Mucosa of stomach (tissue), 1 donor: ENCODE data around the gene MACF1.
"Not testable (repeated sequence)": the region's sequence is repeated elsewhere in the genome, so short reads cannot be mapped to it uniquely, and the experiment has no call there.

Source experiments
- H3K27me3 ChIP-seq: one replicate; pipeline ENCODE4 v1.7.0; 2013; ENCODE audit warnings: mild to moderate bottlenecking, low read length; ENCODE audit not compliant: control insufficient read depth, insufficient read depth
- H3K36me3 ChIP-seq: one replicate; pipeline ENCODE4 v1.7.0; 2013; ENCODE audit warnings: low read length; ENCODE audit not compliant: control insufficient read depth, insufficient read depth
- H3K4me1 ChIP-seq: one replicate; pipeline ENCODE4 v1.7.0; 2013; ENCODE audit warnings: mild to moderate bottlenecking, low read length; ENCODE audit not compliant: control insufficient read depth, insufficient read depth
- H3K4me3 ChIP-seq: one replicate; pipeline ENCODE4 v1.7.0; 2013; ENCODE audit warnings: low read length
- H3K9ac ChIP-seq: one replicate; pipeline ENCODE4 v1.7.0; 2013; ENCODE audit warnings: mild to moderate bottlenecking, low read length, moderate library complexity
- H3K9me3 ChIP-seq: one replicate; pipeline ENCODE4 v1.7.0; 2013; ENCODE audit warnings: mild to moderate bottlenecking, low read length, moderate library complexity; ENCODE audit not compliant: control insufficient read depth
- donor health status: Pancreatic carcinoma.

MACF1 gene

DNA sequence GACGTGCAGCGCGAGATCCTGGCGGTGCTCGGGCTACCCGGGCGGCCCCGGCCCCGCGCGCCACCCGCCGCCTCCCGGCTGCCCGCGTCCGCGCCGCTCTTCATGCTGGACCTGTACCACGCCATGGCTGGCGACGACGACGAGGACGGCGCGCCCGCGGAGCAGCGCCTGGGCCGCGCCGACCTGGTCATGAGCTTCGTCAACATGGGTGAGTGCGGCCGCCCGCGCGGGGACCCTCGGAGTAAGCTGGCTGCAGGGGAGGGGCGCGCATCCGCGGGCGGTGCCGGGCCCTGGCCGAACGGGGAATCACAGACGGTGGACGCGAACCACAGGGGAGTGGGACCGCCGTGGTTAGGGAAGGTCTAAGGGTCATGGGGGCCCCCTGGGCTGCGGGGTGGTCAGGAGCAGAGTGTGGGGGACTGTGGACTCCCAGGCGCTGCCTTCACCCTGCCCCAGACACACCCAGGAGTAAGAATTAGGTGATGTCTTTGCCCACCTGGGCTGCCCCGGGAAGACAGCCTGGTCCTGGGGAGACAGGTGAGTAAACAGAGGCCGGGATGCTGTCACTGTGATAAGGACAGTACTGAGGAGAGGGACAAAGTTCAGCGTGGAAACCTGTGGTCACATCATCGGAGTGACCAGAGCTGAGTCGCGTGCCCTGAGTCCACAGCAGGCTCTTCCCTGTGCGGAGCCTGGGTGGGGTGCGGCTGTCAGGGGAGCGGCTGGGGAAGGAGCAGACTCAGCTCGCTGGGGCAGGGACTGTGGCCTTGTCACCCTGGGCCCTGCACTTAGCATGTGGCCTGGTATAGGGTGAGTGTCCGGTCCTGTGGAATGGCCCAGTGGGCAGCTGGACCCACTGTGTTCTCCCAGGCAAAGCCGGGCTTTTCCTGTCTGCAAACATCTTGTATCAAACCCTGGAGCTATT, 287.9 kb downstream of the MACF1 start:
- not testable (repeated sequence) for H3K4me3 ChIP-seq, H3K4me1 ChIP-seq, H3K9me3 ChIP-seq, H3K36me3 ChIP-seq, H3K9ac ChIP-seq
- H3K27me3 ChIP-seq, result peaks cover 27% of the 10 kb centered on the region

DNA sequence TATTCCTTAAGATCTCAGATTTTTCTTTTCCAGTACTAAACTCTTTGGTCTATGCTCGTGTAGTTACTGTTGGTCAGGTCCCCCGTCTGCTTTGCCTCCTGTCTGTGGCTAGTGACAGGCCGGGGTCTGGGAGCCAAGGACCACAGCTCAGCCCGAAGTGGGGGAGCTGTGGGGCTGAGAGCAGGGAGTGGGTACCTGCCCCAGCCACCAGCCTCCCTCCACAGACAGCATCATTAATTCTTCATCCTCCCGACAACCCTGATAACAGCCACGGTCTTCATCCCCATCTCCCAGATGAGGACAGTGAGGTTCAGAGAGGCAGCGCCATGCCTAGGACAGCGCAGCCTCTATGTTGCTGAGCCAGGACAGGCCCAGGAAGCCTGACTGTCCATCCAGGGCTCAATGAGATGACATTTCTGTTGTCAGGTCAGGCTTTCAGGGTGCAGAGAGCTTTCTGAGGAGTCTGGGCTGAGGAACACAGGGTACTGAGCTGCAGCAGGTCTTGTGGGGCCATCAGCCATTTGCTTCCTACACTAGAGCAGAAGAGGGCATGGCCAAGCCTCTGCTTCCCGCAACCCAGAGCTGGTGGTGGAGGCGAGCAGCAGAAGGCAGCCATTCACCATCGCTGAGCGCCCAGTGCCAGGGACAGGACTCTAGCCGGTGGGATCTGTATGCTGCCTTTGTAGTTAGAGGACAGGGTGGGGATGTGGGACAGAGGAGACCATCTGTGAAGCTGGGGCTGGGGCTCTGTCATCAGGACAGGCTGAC, 288.7 kb downstream of the MACF1 start:
- H3K27me3 ChIP-seq, result peaks cover 27% of the 10 kb centered on the region
- H3K36me3 ChIP-seq, H3K4me3 ChIP-seq, H3K4me1 ChIP-seq, H3K9me3 ChIP-seq, H3K9ac ChIP-seq: not testable (repeated sequence)

DNA sequence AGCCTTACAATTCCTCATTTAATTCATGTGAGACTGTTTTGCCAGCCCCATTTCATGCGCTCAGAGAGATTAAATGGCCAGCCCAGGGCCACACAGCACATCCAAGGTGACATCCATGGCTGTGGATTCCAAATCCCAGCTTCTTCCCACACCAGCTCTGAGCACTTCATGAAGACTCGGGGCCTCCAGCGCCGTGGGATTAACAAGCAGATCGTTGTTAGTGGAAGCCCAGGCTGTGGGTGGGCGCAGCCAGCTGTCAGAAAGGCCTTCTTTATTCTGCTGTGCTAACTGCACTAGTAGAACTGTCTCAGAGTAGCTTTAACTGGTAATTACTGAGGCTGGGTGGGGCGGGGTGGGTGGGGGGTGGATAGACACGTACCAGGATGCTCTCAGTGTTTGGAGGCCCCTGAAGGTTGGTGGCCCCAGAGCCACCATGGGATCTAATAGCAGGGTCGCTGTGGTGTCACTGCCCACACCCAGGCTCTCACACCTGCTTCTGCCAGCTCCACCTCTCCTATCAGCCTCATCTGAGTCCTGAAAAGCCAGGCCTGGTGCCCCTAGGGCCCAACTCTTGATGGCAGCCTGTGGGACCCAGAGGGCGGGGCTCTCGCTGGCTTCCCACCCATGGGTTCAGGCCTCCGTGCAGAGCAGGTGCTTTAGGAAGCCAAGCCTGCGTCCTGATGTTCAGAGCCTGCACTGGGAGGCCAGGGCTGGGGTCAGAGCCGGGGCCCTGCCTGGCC, 290.3 kb downstream of the MACF1 start:
- Histone ChIP-seq H3K4me3 (no peak overlapping the region), H3K4me1 (peaks cover 5% of the 10 kb centered on the region), H3K36me3 (no peaks in the 10 kb centered on the region), H3K27me3 (peaks cover 27% of the 10 kb centered on the region), H3K9ac (no peak overlapping the region), H3K9me3 (no peaks in the 10 kb centered on the region)

DNA sequence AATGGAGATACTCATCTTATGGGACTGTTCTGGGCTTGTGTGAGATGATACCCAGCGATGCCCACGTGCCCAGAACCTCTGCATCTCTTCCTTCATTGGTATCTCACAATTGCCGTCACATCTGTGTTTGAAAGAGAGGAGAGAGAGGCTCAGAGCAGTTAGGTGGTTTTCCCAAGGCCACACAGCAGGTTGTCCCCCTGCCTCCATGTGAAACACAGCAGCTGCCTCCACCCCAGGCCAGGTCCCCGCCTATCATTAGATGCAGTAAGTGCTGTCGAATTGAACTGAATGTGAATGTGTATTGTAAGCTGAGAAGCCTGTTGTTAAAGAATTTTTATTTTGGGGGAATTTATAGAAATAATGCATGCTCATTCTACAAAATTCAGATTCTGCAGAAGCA, 292.0 kb downstream of the MACF1 start:
- H3K9ac ChIP-seq, H3K4me3 ChIP-seq, H3K4me1 ChIP-seq, H3K9me3 ChIP-seq, H3K36me3 ChIP-seq: not testable (repeated sequence)
- H3K27me3 ChIP-seq, result peaks cover 18% of the 10 kb centered on the region

DNA sequence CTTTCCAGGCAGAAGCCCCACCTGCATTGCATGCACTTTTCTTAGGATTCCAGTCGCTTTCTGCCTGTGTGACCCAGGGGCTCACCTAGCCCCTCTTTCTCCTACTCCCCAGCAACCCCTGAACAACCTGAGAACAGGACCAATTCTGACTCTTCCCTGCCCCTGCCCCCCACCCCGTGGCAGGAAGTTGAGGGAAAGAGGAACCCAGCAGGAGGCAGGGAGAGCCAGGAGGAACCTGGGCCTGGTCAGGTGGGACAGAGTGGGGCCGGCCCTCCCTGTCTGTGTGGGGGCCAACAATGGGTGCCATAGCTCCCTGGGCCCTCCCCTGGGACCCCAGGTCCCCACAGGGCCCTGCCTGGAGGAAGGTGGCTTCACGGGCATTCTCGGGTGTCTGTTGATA, 293.1 kb downstream of the MACF1 start:
- Histone ChIP-seq H3K9me3 (no peaks in the 10 kb centered on the region), H3K4me3 (no peak overlapping the region), H3K9ac (no peak overlapping the region), H3K27me3 (peaks cover 13% of the 10 kb centered on the region), H3K4me1 (no peaks in the 10 kb centered on the region), H3K36me3 (no peaks in the 10 kb centered on the region)

DNA sequence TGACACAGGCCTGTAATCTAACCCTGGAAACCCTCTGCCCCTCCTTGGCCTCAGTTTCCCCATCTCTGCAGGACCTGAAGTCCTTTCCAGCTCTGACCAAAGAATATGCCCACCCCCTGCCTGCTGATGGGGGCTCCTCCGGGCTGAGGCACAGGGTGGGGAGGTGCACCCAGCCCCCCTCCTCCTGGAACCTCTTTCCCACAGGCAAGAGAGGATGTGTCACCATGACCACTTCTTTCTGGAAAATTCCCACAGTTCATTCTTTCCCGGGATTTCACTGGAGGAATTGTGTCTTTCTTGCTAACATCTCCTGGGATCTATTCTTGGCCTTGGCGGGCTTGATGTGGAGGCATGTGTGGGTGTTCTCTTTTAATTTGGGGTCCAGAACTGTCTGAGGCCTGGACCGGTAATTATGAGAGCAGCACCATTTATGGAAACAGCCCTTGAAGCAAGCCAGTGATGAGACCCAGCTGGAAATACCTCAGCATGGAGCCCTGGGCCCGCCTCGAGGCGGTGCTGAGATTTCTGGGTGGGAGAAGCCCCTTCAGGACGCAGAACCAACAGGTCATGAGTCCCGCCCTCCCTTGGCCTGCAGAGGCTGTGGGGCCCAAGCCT, 293.7 kb downstream of the MACF1 start:
- not testable (repeated sequence) for H3K4me1 ChIP-seq, H3K4me3 ChIP-seq, H3K9ac ChIP-seq, H3K9me3 ChIP-seq, H3K36me3 ChIP-seq, H3K27me3 ChIP-seq

DNA sequence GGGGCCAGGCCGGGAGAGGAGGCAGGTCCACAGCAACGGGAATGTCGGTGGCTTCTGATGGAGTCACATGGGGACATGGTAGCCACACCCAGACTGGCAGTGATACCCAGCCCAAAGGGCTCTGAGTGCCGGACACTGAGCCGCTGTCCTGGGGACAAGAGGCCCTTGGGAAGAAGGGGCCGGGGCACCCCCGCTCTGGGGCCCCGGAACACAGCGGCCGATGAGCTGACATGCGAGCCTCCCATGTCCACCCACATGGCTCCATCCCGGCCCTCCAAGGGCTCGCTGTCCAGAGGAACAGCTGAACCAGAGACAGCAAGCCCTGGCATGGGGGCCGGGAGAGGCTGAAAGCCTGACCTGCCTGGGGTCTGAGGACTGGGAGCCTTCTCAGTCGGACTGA, 294.3 kb downstream of the MACF1 start:
- not testable (repeated sequence) for H3K4me3 ChIP-seq, H3K27me3 ChIP-seq, H3K4me1 ChIP-seq, H3K9ac ChIP-seq, H3K9me3 ChIP-seq, H3K36me3 ChIP-seq

DNA sequence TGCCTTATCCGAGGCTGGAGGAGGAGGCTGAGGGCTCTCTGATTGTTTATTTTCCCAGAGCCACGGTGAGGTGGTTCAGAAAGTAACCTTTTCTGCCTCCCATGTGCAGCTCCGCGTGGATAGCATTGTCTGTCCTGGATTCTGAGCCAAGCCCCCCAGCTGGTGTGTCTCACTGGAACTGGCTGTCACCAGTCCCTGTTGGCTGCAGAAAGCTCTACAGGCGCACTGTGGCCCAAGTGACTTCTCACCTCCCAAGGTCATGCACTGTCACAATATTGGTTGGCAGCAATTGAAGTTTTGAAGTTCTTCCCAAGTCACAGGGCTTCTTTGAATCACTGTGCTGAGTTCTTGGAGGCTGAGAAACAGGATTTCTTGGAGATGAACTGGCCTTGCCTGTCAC, 295.2 kb downstream of the MACF1 start:
- H3K9ac ChIP-seq, result no peak overlapping the region

DNA sequence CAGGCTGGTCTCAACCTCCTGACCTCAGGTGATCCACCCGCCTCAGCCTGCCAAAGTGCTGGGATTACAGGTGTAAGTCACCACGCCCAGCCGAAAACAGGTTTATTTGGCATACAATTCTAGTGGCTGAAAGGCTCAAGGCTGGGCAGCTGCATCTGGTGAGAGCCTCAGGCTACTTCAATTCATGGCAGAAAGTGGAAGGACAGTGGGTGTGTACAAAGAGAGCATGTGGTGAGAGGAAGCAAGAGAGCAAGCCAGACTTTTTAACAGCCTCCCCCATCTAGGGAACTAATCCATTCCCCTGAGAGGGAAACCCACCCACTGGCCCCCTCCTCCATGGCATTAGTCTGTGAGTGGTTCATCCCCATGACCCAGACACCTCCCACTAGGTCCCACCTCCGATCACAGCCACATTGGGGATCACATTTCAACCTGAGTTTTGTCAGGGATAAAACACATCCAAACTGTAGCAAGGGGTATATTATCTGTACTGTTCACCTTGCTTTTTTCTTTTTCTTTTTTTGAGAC, 296.4 kb downstream of the MACF1 start:
- Histone ChIP-seq H3K27me3 (no peaks in the 10 kb centered on the region), H3K4me1 (no peaks in the 10 kb centered on the region), H3K9me3 (no peaks in the 10 kb centered on the region), H3K9ac (no peak overlapping the region), H3K36me3 (no peaks in the 10 kb centered on the region), H3K4me3 (no peak overlapping the region)

More for the DNA sequence above, 295.2 kb downstream of the MACF1 start:
- Histone ChIP-seq H3K27me3 (no peaks in the 10 kb centered on the region), H3K4me1 (no peaks in the 10 kb centered on the region), H3K4me3 (no peak overlapping the region), H3K9me3 (no peaks in the 10 kb centered on the region), H3K36me3 (no peaks in the 10 kb centered on the region)

DNA sequence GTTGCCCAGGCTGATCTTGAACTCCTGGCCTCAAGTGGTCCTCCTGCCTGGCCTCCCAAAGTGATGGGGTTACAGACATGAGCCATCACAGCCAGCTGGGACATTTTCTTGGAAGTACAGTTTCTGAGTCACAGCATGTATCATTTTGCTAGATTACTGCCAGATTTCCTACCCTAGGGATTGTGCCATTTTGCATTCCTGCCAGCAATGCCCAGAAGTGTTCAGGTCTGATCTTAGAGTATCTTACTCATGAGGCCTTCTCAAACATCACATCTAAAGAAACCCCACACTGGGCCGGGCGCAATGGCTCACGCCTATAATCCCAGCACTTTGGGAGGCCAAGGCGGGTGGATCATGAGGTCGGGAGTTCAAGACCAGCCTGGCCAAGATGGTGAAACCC, 297.2 kb downstream of the MACF1 start:
- no peaks in the 10 kb centered on the region for H3K4me1 ChIP-seq
- H3K9ac ChIP-seq, result no peak overlapping the region
- H3K27me3 ChIP-seq, result no peaks in the 10 kb centered on the region
- no peak overlapping the region for H3K4me3 ChIP-seq
- H3K36me3 ChIP-seq, result no peaks in the 10 kb centered on the region
- H3K9me3 ChIP-seq, result no peaks in the 10 kb centered on the region

DNA sequence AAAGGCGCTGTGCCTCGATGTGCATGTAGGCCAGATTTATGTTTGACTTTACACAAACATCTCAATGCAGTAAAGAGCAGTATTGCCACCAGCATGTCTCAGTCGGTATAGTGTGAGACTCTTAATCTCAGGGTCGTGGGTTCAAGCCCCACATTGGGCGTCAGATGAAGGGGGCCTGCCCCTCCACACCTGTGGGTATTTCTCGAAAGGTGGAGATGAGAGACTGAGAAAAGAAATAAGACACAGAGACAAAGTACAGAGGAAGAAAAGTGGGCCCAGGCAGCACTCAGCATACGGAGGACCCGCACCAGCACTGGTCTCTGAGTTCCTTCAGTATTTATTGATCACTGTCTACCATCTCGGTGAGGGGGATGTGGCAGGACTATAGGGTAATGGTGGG, 299.9 kb downstream of the MACF1 start:
- not testable (repeated sequence) for H3K9ac ChIP-seq, H3K4me3 ChIP-seq, H3K4me1 ChIP-seq, H3K36me3 ChIP-seq, H3K27me3 ChIP-seq, H3K9me3 ChIP-seq
